Panc1 (cell line): ENCODE results near the gene OTUD3.

Experiments
- POLR2AphosphoS5 ChIP-seq: IDR thresholded peaks from 2 replicates; pipeline ENCODE4 v1.6.1; 2012; ENCODE audit warnings: mild to moderate bottlenecking, low read depth, low read length, moderate library complexity
- REST ChIP-seq, 2 experiments: IDR thresholded peaks; 2 replicates each; pipeline ENCODE4 v1.6.1; 2011 to 2012; ENCODE audit warnings: low read depth in 2 of 2, control low read depth in 1 of 2, low read length in 1 of 2, mild to moderate bottlenecking in 1 of 2, moderate library complexity in 1 of 2; ENCODE audit not compliant: insufficient read depth in 1 of 2
- TCF7L2 ChIP-seq: IDR thresholded peaks from 2 replicates; pipeline ENCODE4 v1.6.1; 2011; ENCODE audit warnings: mild to moderate bottlenecking, low read depth, low read length, inconsistent platforms
- TF ChIP-seq, protein P1 (sequence below): fragments of 450-650 bp; IDR thresholded peaks from 2 replicates; pipeline ENCODE4 v1.5.1; 2017; ENCODE audit warnings: mild to moderate bottlenecking

GRCh38 chr1:19938472-19938871 lies 56.3 kb downstream of the OTUD3 start:
- TF ChIP-seq, protein P1, sequence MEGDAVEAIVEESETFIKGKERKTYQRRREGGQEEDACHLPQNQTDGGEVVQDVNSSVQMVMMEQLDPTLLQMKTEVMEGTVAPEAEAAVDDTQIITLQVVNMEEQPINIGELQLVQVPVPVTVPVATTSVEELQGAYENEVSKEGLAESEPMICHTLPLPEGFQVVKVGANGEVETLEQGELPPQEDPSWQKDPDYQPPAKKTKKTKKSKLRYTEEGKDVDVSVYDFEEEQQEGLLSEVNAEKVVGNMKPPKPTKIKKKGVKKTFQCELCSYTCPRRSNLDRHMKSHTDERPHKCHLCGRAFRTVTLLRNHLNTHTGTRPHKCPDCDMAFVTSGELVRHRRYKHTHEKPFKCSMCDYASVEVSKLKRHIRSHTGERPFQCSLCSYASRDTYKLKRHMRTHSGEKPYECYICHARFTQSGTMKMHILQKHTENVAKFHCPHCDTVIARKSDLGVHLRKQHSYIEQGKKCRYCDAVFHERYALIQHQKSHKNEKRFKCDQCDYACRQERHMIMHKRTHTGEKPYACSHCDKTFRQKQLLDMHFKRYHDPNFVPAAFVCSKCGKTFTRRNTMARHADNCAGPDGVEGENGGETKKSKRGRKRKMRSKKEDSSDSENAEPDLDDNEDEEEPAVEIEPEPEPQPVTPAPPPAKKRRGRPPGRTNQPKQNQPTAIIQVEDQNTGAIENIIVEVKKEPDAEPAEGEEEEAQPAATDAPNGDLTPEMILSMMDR = no peak
- TF ChIP-seq REST (IDR thresholded peaks at IDR 0.05; ENCODE audit: insufficient read depth in 1 of 2, low read depth in 2 of 2, low read length in 1 of 2) (no peak), POLR2AphosphoS5 (no peak), TCF7L2 (no peak)
